T-helper 2 cell treated with Interferon-gamma antibody and Interleukin-4, amounts not matched to agents 100 ng/mL and 5 ng/mL, for 36 hours (primary cell): ENCODE measurements around the gene CDH18. TPM values are rescaled to one million over a fixed set of nuclear protein-coding genes. Genes with fewer than 3 reads are reported as not detected.
"Not testable (repeated sequence)": the region's sequence is repeated elsewhere in the genome, so short reads cannot be mapped to it uniquely, and the experiment has no call there.

Experiments
- intact Hi-C: fragments of 100-400 bp; cut with micrococcal nuclease; formaldehyde crosslinking; loops from one replicate; pipeline ENCODE4 v1.15.1; 2023
- total RNA-seq: library from RNA; stranded (reverse); gene quantifications from 2 replicates; pipeline ENCODE4 v1.2.3, GENCODE V29; 2022

Gene CDH18
- total RNA-seq, 1 donor from 2014 or later, result not detected

GRCh38 chr5:19862711-19863110, 125.3 kb downstream of the CDH18 start:
- intact Hi-C loops, result no loop called here

GRCh38 chr5:19859020-19859419, 129.0 kb downstream of the CDH18 start:
- intact Hi-C loops, result no loop called here

- intact Hi-C loops, result no loop called here
These were observed 132.1 kb downstream of the CDH18 start for GRCh38 chr5:19855931-19856330.

DNA sequence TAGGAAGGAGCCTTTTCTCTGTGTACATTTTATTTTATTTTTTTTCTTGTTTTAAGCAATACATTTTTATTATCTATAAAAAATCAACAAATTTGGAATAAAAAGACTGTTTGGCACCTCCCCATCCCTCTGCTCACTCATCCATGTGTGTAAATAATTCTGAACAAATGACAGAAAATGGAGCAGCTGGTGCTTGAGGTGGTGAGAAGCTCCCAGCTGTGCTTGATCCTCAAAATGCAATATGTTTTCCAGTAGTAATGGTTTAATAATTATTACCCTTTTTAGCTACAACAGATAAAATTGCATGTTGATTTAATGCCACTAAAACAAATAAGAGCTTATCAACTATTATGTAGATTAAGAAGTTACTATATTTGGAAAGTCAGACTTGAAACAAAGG, 132.5 kb downstream of the CDH18 start:
- intact Hi-C loops, result no loop called here

- intact Hi-C loops, result no loop called here
These were observed 133.0 kb downstream of the CDH18 start for GRCh38 chr5:19855031-19855430.

DNA sequence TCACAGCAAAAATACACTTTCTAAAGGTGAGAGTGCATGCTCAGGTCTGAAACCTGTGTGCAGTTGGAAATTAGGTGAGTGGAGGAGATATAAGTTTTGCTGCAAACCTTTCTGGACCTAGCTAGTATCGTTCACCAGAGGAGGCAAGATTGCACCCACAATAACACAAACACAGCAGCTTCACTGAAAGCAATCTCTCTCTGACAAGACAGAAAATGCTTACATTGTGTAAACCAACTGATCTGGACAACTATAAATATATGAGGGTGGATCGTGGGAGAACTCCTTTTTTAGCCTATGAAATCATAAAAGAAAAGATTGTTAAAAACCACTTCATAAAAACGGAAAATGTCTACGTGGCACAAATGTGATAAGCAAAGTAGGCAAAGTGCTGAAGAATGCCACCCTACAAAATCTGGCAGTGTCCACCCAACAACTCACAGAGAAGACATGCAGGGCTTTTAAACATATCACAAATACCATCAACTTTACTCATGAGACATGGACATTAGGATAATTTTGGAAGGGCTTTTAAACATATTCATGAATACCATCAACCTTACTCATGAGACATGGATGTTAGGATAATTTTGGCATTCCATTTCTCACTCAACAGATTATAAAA, 134.3 kb downstream of the CDH18 start:
- intact Hi-C loops, result no loop called here

GRCh38 chr5:19837536-19838174, 150.3 kb downstream of the CDH18 start:
- intact Hi-C loops, result no loop called here

DNA sequence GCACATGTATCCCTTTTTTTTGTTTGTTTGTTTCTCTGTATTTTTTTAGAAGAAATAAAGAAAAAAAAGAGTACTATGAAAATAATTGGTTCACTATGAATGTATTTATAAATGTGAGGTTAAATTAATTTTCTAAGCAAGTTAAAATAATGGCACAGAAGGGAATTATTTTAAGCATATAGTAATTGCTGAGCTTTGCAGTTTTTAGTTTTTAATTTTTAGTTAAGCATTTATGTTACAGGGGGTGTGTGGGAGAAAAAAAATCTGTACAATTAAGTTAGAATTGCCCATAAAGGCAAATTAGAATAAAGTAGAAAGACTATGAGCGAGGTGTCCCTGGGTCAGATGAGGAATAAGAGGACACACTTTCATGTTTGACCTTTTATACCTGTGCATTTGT, 152.6 kb downstream of the CDH18 start:
- intact Hi-C loops, result no loop called here

DNA sequence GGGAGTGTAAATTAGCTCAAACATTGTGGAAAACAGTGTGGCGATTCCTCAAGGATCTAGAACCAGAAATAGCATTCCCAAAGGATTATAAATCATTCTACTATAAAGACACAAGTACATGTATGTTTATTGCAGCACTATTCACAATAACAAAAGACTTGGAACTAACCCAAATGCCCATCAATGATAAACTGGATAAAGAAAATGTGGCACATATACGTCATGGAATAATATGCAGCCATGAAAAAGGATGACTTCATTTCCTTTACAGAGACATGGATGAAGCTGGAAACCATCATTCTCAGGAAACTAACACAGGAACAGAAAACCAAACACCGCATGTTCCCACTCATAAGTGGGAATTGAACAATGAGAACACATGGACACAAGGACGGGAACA, 175.3 kb downstream of the CDH18 start:
- intact Hi-C loops, result not testable (repeated sequence)

DNA sequence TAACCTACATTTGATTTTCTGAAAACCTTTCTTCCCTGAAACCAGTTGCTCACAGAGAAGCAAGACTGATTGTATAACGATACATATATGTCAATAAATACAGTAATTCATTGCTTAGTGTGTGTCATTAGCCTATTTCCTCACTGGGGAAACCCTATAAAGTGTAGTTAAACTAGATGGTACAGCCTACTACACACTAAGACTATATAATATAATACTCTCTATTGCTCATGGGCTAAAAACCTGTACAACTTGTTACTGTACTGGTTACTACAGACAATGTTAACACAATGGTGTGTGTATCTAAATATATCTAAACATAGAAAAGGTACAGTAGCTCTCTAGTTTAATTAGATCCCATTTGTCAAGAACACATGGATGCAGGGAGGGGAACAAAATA, 181.2 kb downstream of the CDH18 start:
- intact Hi-C loops, result no loop called here

- intact Hi-C loops, result no loop called here
These were observed 185.3 kb downstream of the CDH18 start for GRCh38 chr5:19802686-19803085.

DNA sequence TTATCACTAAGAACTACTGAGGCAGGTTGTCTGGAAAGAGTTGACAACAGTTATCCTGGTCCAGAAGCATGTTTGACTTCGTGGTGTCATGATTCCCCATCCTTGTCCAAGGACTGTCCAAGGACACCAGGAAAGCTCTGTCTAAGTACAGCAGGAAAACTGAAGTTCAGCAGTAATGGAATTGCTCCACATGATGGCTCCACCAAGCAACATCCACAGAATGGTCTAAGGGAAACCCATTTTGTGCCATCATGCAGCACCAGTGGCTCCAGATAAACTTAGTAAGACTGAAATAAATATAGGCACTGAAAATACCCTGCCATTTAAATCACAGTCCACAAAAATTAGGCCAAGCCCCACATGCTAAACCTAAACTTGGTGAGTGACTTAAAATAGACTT, 192.8 kb downstream of the CDH18 start:
- intact Hi-C loops, result no loop called here

DNA sequence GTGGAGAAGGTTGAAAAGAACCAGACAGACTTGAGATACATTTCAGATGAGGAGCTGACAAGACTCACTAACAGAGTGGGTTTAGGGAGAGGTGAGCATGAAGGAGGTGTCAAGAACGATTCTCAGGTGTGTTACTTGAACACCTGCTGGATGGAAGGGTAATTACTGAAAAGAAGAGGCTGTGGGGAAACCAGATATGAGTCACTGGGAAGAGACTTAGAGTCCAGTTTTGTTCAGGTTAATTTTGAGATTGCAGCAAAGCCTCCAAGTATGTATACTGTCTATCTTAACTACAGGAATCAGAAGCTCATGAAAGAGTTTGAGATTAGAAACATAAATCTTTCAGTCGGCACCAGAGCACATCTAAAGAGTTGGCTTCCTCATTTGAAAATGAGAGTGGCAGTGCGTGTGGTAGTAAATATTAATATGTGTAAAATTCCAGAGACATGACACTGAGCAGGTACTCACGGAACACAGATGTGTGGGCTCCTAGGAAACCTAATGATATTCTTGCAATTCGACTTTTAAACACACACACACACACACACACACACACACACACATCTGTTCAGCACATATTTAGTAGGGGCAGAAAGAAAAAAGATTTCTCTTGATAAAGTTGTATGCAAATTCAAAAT, 197.1 kb downstream of the CDH18 start:
- intact Hi-C loops, result no loop called here

DNA sequence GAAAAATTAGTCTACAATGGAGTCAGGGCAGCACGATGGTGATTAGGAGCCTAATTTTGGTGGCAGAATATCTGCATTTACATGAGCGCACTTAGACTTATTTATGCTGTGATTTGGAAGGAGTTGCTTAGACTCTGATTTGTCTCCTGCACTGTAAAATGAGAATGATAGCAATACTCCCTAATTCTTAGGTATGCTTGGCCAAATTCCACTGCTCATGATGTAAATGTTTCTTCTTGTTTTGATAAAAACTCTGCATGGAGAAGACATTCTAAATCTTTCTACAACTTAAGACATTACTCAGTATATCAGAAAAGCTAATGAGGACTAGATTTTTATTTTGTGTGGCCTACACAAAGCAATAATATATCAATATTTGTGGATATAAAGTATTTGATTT, 205.4 kb downstream of the CDH18 start:
- intact Hi-C loops, result no loop called here

GRCh38 chr5:19777363-19777762, 210.6 kb downstream of the CDH18 start:
- intact Hi-C loops, result no loop called here

DNA sequence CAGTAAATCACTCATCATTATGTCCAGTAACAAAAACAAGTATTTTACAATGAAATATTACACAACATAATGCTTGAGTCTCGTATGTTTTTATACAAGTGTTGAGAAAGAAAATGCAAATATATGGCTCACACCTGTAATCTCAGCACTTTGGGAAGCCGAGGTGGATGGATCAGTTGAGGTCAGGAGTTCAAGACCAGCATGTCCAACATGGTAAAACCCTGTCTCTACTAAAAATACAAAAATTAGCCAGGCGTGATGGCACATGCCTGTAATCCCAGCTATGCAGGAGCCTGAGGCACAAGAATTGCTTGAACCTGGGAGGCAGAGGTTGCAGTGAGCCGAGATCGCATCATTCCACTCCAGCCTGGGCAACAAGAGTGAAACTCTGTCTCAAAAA, 211.1 kb downstream of the CDH18 start:
- intact Hi-C loops, result not testable (repeated sequence)

DNA sequence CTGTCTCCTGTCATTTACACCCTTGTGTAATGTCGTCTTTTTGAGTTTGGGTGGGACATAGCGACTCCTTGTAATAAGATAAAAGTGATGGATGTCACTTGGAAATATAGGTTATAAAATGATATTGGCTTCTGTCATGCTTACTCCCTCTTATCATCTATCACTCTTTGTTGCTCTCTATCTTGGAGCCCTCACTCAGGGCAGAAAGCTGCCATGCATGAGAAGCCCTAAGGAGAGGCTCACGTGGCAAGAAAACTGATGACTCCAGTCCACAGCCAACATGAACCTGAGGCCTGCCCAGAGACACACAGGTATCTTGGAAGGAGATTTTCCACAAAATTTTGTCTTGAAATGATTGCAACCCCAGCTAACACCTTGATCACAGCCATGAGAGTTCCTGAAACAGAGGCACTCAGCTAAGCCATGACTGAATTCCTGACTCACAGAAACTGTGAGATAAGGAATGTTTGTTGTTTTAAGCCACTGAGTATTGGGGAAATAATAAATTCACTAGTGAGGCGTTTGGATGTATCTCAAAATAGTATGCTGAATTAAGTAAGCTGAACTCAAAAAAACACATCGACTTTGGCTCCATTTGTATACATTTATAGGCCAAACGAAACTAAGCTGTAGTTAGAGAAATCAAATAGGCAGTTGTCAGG, 216.7 kb downstream of the CDH18 start:
- intact Hi-C loops, result no loop called here

DNA sequence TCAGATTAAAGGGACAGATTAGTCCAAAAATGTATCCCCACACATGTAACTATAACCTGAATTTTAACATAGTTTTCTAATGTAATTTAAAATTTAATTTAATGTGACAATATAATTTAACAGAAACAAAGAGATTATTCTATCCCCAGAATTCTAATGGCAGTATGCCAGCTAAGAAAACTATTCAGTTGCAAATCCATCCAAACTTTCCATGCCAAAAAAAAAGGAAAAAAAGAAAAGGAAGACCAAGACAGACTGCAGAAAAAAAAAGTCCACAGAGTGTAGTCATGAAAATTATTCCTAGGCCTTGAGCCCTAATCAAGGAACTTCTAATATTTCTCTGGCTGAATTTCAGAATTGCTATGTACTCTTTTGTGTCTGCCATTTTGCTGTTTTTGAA, 217.6 kb downstream of the CDH18 start:
- intact Hi-C loops, result no loop called here

GRCh38 chr5:19767987-19768386, 220.0 kb downstream of the CDH18 start:
- intact Hi-C loops, result no loop called here

DNA sequence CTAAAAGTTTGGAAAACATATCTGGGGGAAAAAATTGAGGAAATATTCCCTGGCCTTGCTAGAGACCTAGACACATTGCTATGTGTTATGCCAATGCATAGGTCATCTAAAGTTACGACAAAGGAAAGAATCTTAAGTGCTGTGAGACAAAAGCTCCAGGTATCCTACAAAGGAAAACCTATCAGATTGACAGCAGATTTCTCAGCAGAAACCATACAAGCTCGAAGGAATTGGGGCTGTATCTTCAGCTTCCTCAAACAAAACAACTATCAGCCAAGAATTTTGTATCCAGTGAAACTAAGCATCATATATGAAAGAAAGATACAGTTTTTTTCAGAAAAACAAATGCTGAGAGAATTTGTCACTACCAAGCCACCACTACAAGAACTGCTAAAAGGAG, 234.4 kb downstream of the CDH18 start:
- intact Hi-C loops, result no loop called here

DNA sequence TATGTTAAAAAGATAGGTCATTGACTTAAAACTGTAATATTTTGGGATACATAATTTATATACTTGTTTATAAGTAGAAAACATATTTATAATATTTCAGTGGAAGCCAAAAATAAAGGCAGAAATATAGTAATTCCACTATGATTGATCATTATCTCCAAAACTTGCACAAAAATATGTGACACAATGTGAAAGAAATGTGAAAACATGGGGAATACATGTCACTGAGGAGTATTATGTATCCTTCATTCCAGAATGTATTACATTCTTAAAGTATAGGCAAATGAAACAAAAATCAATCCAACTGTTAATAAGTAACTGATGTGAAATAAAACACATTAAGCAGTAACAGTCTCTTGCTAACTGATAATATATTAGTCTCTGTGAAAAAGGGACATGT, 236.7 kb downstream of the CDH18 start:
- intact Hi-C loops, result no loop called here

GRCh38 chr5:19745247-19745646, 242.8 kb downstream of the CDH18 start:
- intact Hi-C loops, result no loop called here
